Fibroblast of peridontal ligament (primary cell): ENCODE data around the gene DBET.
"Not testable (repeated sequence)": the region's sequence is repeated elsewhere in the genome, so short reads cannot be mapped to it uniquely, and the experiment has no call there.

Experiments used
- DNase-seq: peaks from one replicate; pipeline ENCODE4 v3.0.0-alpha.2; 2010; ENCODE audit errors: extremely low read depth

DBET gene

DNA sequence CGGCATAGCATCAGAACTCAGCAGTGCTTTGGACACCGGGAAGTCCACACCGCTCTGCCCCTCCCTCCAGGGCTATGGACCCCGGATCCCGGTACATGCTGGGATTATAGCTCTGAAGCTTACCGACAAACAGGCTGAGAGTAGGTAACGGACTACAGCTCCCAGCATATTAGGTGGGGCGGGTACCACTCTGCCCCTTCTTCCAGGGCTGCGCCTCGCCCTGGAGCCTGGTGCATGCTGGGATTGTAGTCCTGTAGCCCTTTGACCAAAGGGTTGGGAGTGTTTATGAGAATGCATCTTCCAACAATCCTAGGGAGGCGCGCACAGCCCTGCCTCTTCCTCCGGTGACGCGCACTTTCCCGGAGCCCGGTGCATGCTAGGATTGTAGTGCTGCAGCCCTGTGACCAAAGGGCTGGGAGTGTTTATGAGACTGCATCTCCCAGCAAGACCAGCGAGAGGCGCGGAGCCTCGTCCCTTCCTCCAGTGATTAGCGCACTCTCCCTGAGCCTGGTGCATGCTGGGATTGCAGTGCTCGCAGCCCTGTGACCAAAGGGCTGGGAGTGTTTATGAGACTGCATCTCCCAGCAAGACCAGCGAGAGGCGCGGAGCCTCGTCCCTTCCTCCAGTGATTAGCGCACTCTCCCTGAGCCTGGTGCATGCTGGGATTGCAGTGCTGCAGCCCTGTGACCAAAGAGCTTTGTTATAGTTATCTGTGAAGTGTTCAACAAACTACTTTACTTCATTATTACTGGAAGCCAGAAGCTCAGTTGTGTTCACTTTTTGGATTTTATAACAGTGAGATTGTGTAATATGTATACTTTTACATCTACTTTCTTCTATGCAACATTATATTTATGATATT is 14.7 kb upstream of the DBET start:
- not testable (repeated sequence) for DNase-seq

DNA sequence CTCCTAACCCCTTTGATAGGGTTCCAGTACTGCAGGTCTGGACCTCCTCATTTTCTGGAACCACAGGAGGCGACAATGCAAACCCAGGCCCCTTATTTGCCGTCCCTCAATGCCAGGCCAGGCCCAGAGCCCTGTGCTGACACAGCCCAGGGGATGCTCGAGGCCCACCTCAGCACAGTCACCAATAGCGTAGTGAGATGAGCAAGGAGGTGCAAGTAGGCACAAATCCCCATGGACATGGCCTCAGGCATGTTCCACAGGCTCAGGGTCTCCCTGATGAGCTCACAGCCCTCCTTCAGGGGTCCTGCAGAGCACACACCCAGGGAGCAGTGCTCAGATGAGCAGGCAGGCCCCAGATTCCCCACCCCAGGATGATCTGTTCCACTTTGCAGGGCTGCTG is 5.3 kb upstream of the DBET start:
- not testable (repeated sequence) for DNase-seq

DNA sequence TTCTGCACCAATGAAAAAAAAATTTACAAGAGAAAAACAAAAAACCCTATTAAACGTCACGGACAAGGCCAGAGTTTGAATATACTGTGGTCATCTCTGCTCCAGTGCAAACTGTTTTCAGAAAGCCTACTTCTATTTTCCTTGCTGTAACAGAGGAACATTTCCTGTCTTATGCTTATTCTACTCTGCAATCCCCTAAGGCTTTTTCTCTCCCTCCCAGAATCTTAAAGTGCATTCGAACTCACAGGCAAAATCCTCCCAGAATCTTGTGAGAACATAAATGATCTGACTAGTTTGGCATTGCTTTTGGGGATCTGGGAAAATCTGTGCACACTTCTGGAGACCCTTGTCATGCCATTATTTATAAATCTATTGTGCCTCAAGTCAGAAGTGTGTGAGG is 503 bp downstream of the DBET start:
- not testable (repeated sequence) for DNase-seq

DNA sequence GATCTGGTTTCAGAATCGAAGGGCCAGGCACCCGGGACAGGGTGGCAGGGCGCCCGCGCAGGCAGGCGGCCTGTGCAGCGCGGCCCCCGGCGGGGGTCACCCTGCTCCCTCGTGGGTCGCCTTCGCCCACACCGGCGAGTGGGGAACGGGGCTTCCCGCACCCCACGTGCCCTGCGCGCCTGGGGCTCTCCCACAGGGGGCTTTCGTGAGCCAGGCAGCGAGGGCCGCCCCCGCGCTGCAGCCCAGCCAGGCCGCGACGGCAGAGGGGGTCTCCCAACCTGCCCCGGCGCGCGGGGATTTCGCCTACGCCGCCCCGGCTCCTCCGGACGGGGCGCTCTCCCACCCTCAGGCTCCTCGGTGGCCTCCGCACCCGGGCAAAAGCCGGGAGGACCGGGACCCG is 4.0 kb downstream of the DBET start:
- not testable (repeated sequence) for DNase-seq

DNA sequence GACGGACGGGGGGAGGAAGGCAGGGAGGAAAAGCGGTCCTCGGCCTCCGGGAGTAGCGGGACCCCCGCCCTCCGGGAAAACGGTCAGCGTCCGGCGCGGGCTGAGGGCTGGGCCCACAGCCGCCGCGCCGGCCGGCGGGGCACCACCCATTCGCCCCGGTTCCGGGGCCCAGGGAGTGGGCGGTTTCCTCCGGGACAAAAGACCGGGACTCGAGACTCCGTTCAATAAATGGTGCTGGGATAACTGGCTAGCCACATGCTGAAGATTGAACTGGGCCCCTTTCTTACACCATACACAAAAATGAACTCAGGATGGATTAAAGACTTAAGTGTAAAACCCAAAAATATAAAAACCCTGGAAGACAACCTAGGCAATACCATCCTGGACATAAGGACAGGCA is 28.8 kb downstream of the DBET start:
- DNase-seq, result not testable (repeated sequence)

DNA sequence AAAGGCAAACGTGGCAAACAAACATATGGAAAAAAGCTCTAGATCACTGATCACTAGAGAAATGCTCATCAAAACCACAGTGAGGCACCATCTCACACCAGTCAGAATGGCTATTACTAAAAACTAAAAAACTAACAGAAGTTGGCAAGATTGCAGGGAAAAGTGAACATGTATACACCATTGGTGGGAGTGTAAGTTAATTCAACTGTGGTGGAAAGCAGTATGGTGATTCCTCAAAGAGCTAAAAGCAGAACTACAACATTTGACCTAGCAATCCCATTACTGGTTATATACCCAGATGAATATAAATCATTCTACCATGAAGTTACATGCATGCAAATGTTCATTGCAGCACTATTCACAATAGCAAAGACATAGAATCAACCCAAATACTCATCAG is 29.7 kb downstream of the DBET start:
- not testable (repeated sequence) for DNase-seq

DNA sequence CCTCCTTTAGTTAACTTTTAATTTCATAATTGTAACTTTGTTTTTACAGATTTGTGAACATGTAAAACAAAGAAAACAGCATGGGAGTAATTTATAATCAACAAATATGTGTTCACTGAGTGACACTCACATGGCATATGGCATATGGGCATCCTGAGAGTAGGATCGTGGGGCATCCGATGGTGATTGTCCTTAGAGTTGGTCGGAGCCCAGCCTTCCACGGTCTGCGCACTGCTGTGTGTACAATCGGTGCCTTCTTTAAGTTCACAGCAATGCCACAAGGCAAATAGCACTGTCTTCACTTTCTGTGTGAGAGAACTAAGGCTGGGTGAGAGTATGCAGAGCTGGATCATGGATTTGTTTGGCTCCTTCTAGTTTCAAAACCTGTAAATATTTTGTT is 31.0 kb downstream of the DBET start:
- DNase-seq, result not testable (repeated sequence)

DNA sequence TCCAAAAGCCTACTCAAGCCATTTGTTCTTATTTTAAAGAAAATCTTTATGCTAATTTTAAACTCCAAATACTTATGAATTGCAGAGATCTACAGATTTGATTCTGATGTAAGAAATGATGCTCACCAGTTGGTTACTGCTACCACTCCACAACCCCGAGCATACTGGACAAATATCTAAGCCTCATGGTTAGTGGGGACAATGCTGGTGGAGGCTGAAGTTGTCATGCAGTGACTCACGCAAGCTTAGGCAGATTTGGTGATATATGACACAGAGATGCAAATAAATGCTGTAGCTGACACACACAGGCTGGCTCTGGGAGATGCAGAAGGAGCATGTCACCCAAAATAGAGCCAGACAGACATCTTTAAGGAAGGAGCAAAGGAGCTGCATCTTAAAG is 35.3 kb downstream of the DBET start:
- DNase-seq, result not testable (repeated sequence)

DNA sequence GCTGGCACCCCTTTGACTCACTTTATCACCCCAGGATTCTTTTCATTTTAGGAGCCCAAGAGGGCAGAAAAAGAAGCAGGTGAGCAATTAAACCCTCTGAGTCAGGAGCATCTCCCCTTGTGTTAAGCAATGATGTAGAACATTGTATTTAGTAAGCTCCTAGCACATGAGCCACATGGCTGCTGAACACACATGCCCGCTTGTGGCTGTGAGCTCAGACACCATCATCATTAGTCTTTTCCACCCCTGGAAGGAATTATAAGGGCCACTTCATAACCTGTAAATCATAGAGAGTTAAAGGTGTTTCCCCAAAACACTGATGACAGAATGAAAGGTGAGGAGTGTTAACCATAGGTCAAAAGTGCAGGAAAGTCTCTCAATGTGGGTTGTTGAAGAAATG is 37.2 kb downstream of the DBET start:
- not testable (repeated sequence) for DNase-seq

DNA sequence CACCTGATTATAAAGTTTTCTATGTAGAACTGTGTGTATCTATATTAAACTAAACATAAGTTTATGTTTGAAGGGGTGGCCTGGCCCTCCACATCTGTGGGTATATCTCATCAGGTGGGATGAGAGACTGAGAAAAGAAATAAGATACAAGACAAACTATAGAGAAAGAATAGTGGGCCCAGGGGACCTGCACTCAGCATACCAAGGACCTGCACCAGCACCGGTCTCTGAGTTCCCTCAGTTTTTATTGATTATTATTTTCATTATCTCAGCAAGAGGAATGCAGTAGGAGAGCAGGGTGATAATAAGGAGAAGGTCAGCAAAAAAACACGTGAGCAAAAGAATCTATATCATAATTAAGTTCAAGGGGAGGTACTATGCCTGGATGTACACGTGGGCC is 41.9 kb downstream of the DBET start:
- not testable (repeated sequence) for DNase-seq

DNA sequence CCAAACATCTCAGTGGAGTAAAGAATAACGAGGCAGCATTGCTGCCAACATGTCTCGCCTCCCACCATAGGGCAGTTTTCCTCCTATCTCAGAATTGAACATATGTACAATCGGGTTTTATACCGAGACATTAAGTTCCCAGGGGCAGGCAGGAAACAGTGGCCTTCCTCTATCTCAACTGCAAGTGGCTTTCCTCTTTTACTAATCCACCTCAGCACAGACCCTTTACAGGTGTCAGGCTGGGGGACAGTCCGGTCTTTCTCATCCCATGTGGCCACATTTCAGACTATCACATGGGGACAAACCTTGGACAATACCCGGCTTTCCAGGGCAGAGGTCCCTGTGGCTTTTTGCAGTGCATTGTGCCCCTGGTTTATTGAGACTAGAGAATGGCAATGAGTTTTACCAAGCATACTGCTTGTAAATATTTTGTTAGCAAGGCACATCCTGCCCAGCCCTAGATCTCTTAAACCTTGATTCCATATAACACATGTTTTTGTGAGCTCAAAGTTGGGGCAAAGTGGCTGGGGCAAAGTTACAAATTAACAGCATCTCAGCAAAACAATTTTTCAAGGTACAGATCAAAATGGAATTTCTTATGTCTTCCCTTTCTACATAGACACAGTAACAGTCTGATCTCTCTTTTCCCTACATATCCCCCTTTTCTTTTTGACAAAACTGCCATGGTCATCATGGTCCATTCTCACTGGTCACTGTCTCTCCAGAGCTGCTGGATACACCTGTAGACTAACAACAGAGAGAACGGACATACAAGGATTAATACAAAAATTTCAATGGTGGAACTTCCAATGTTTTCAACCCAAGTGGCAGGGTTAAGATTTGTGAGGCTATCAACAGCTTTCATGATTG is 42.5 kb downstream of the DBET start:
- not testable (repeated sequence) for DNase-seq

DNA sequence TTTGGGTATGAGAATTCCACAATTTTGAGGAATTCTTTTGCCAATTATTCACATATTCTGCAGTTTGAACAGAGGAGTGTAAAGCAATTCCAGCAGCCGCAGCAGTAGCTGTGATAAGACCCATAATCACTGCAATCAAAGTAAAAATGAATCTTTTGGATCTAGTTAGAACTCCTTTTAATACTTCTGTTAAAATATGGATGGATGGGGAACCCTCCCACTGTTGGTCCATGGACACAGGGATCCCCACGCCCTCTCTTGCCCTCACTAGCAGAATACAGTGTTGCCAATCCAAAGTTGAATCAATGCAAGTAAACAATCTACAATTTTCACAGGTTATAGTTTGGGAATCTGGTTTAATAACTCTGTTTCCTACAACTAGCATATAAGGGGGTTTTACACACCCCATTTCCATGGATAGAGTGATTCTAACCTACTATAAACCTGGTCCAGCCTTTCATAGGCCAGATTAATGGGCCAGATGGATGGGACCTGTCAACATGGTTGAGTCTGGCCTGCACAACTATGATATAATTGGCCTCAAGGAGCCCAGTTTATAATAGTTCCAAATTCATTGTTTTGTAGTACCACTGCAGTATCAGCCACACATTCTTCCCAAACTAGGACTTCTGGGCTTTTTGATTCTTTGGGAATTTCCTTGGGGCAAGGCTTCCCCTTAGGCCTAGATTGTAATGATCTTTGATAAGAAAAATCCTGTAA is 43.6 kb downstream of the DBET start:
- not testable (repeated sequence) for DNase-seq

DNA sequence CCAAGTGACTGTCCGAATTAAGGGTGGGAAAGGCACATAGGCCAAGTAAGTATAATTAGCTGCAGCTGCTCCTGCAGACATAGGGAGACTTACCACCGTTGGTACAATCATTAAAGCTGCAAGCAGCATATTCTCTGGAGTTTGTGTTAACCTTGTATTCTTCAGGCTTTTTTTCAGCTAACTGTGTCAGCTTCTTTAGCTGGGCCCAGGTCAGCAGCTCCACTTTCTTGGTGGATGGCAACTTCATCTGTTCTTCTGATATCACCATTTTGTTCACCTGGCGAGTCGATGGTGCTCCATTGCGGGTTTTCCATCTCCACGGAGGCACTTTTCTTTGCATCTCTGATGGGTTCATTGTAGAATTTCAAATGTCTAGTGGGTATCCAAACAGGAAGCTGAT is 44.5 kb downstream of the DBET start:
- DNase-seq, result not testable (repeated sequence)

DNA sequence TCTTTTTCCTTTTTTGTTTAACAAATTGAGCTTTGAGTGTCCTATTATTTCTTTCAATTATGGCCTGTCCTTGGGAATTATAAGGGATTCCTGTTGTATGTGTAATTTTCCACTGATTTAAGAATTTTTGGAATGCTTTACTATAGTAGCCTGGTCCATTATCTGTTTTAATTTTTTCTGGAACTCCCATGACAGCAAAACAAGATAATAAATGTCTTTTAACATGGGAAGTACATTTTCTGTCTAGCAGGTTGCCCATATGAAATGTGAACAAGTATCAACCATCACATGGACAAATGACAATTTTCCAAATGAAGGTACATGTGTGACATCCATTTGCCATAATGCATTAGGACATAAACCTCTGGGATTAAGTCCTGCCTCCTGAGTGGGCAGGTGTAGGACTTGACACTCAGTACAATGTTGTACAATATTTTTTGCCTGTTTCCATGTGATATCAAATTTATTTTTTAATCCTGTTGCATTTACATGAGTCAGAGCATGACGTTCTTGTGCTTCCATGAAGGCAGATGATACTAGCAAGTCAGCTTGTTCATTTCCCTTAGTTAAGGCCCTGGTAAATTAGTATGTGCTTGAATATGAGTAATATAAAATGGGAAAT is 45.2 kb downstream of the DBET start:
- not testable (repeated sequence) for DNase-seq

DNA sequence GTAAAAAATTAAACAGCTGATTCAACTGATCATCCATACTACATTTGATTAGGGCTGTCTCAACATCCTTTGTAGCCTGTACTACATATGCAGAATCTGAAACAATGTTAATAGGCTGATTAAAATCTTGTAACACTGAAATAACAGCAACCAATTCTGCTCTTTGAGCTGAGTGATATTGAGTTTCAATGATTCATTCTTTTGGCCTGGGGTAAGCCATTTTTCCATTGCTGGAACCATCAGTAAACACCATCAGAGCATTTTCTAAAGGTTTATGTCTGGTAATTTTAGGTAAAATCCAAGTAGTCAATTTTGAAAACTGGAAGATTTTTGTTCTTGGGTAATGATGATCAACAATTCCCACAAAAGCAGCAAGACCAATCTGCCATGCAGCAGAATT is 45.7 kb downstream of the DBET start:
- DNase-seq, result not testable (repeated sequence)

DNA sequence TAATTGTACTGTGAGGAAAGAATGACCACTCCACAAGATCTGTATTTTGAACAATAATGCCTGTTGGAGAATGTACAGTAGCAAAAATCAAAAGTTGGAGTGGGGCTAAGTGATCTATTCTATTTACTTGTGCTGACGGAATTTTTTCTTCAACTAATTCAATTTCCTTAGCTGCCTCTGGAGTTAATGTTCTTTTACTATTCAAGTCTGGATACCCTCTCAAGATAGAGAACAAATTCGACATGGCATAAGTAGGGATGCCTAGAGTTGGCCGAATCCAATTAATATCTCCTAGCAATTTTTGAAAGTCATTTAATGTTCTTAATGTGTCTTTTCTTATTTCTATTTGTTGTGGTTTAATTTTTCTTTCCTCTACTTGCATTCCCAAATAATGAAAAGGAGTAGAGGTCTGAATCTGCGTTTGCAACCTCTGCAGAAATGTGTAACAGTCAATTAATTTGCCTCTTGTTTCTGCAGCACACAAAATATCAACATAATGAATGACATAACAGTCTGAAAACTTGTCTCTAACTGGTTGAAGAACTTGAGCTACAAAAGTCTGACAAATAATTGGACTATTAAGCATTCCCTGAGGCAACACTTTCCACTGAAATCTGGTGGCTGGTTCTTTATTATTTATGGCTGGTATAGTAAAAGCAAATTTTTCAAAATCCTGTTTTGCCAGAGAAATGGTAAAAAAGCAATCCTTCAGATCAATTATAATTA is 46.4 kb downstream of the DBET start:
- not testable (repeated sequence) for DNase-seq

DNA sequence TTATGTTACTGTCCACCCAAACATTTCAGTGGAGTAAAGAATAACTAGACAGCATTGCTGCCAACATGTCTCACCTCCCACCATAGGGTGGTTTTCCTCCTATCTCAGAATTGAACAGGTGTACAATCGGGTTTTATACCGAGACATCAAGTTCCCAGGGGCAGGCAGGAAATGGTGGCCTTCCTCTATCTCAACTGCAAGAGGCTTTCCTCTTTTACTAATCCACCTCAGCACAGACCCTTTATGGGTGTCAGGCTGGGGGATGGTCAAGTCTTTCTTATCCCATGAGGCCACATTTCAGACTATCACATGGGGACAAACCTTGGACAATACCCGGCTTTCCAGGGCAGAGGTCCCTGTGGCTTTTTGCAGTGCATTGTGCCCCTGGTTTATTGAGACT is 48.6 kb downstream of the DBET start:
- not testable (repeated sequence) for DNase-seq

DNA sequence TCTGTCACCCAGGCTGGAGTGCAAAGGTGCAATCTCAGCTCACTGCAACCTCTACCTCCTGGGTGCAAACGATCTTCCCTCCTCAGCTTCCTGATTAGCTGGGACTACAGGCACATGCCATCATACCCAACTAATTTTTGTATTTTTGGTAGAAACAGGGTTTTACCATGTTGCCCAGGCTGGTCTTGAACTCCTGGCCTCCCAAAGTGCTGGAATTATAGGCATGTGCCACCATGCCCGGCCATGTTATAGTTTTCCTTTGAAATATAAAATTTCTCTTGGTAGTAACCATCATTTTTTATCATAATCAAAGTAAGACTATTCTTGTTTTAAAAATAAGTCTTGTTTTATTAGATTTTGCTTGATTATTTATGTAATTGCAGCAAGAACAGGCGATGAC is 50.7 kb downstream of the DBET start:
- not testable (repeated sequence) for DNase-seq
